H1 (cell line): ENCODE data around the gene ELOVL2. TPM values are rescaled to one million over a fixed set of nuclear protein-coding genes. Genes with fewer than 3 reads are reported as not detected.

ENCODE experiments used
- CTCF ChIA-PET: fragments of 300-600 bp; sonication (Branson Sonifier 250); formaldehyde crosslinking; loops from one replicate; lab custom pipeline; 2021; ENCODE audit not compliant: partially characterized antibody; lab: Charles Lee
- POLR2A ChIA-PET: fragments of 300-600 bp; sonication (Branson Sonifier 250); formaldehyde crosslinking; loops from one replicate; lab custom pipeline; 2021; ENCODE audit warnings: inconsistent platforms; ENCODE audit not compliant: partially characterized antibody; lab: Charles Lee
- DNase-seq, 2 experiments: peaks; one replicate each; pipeline versions ENCODE4 v3.0.0 to v3.0.0-alpha.2; 2010 to 2022; ENCODE audit warnings: low spot score in 2 of 2, low read depth in 1 of 2, mixed read lengths in 1 of 2
- FAIRE-seq: peaks from 2 replicates; lab custom pipeline; 2011; peaks lifted over from hg19 to GRCh38; lab: Jason Lieb, UNC
- H2AFZ ChIP-seq: 2 replicates; pipeline ENCODE4 v1.8.1; 2012; ENCODE audit warnings: low read length, inconsistent platforms
- H2AK5ac ChIP-seq: 2 replicates; pipeline ENCODE4 v1.6.1; 2013; ENCODE audit warnings: low read depth, low read length
- H2BK120ac ChIP-seq: replicated peaks from 2 replicates; pipeline ENCODE3; 2013; ENCODE audit warnings: low read depth, low read length, inconsistent platforms
- H2BK12ac ChIP-seq: 2 replicates; pipeline ENCODE4 v1.6.1; 2013; ENCODE audit warnings: low read depth, low read length
- H2BK15ac ChIP-seq: 2 replicates; pipeline ENCODE4 v1.6.1; 2013; ENCODE audit warnings: low read length
- H2BK20ac ChIP-seq: 2 replicates; pipeline ENCODE4 v1.6.1; 2013; ENCODE audit warnings: low read length
- H2BK5ac ChIP-seq: 2 replicates; pipeline ENCODE4 v1.6.1; 2013; ENCODE audit warnings: low read depth, low read length
- H3K14ac ChIP-seq: 2 replicates; pipeline ENCODE4 v1.6.1; 2013; ENCODE audit warnings: inconsistent platforms; ENCODE audit not compliant: insufficient read length
- H3K18ac ChIP-seq: 2 replicates; pipeline ENCODE4 v1.6.1; 2013; ENCODE audit warnings: low read length; ENCODE audit errors: extremely low read depth
- H3K23ac ChIP-seq: 2 replicates; pipeline ENCODE4 v1.6.1; 2013; ENCODE audit warnings: inconsistent platforms; ENCODE audit not compliant: insufficient read length
- H3K23me2 ChIP-seq: 2 replicates; pipeline ENCODE4 v1.6.1; 2013; ENCODE audit warnings: low read depth, low read length
- H3K27ac ChIP-seq: 2 replicates; pipeline ENCODE4 v1.6.1; 2011; ENCODE audit warnings: low read depth, low read length, inconsistent platforms
- H3K27me3 ChIP-seq, 4 experiments: replicated peaks in 1 of 4; 1 replicate in 1 of 4; 2 replicates in 3 of 4; pipeline versions ENCODE4 v1.6.1 to v1.8.1; 2011 to 2013; ENCODE audit warnings: low read length in 3 of 4, mild to moderate bottlenecking in 3 of 4, inconsistent platforms in 2 of 4, mixed read lengths in 2 of 4, moderate library complexity in 1 of 4; ENCODE audit not compliant: control insufficient read depth in 3 of 4, insufficient read depth in 3 of 4; ENCODE audit errors: extremely low read depth in 1 of 4
- H3K36me3 ChIP-seq, 4 experiments: 2 replicates each; pipeline versions ENCODE4 v1.6.1 to v1.8.1; 2011 to 2013; ENCODE audit warnings: mild to moderate bottlenecking in 4 of 4, low read length in 3 of 4, moderate library complexity in 2 of 4, control low read depth in 1 of 4, inconsistent platforms in 1 of 4; ENCODE audit not compliant: insufficient read depth in 4 of 4, control insufficient read depth in 2 of 4
- H3K4ac ChIP-seq: replicated peaks from 2 replicates; pipeline ENCODE3; 2013; ENCODE audit warnings: low read length, low read depth, mixed read lengths, inconsistent platforms; ENCODE audit not compliant: insufficient read length
- H3K4me1 ChIP-seq, 4 experiments: replicated peaks in 1 of 4; 1 replicate in 1 of 4; 2 replicates in 3 of 4; pipeline versions ENCODE4 v1.6.1 to v1.8.1; 2011 to 2013; ENCODE audit warnings: low read length in 3 of 4, inconsistent platforms in 2 of 4, mixed read lengths in 1 of 4; ENCODE audit not compliant: insufficient read depth in 4 of 4, control insufficient read depth in 3 of 4
- H3K4me2 ChIP-seq, 2 experiments: 2 replicates each; pipeline versions ENCODE4 v1.6.1 to v1.8.1; 2011 to 2013; ENCODE audit warnings: low read depth in 2 of 2, low read length in 2 of 2, control low read depth in 1 of 2, inconsistent platforms in 1 of 2, mild to moderate bottlenecking in 1 of 2; ENCODE audit not compliant: insufficient read depth in 1 of 2
- H3K4me3 ChIP-seq, 4 experiments: fragments of 200-600, 300-600 bp in 1 of 4; sonication (generic), shearing (Covaris generic), sonication (Bioruptor Twin) in 1 of 4; 2 replicates each; pipeline versions ENCODE4 v1.5.1 to v1.8.1; 2011 to 2016; ENCODE audit warnings: low read length in 4 of 4, low read depth in 3 of 4, control low read depth in 2 of 4, inconsistent platforms in 2 of 4, mild to moderate bottlenecking in 2 of 4, mixed read lengths in 1 of 4, moderate library complexity in 1 of 4; ENCODE audit not compliant: insufficient read depth in 2 of 4; ENCODE audit errors: extremely low read depth in 1 of 4
- H3K56ac ChIP-seq: replicated peaks from 2 replicates; pipeline ENCODE3; 2013; ENCODE audit warnings: low read depth, mild to moderate bottlenecking, mixed read lengths, low read length, inconsistent platforms; ENCODE audit not compliant: insufficient read length
- H3K79me1 ChIP-seq: 2 replicates; pipeline ENCODE4 v1.6.1; 2013; ENCODE audit warnings: low read depth, low read length, control low read depth
- H3K79me2 ChIP-seq, 2 experiments: 2 replicates each; pipeline versions ENCODE4 v1.6.1 to v1.8.1; 2012 to 2013; ENCODE audit warnings: low read length in 2 of 2, mild to moderate bottlenecking in 2 of 2, inconsistent platforms in 1 of 2; ENCODE audit not compliant: insufficient read depth in 2 of 2, control insufficient read depth in 1 of 2
- H3K9ac ChIP-seq, 4 experiments: replicated peaks in 1 of 4; 1 replicate in 1 of 4; 2 replicates in 3 of 4; pipeline versions ENCODE4 v1.6.1 to v1.8.1; 2011 to 2013; ENCODE audit warnings: low read depth in 3 of 4, low read length in 3 of 4, control low read depth in 2 of 4, mild to moderate bottlenecking in 2 of 4, moderate library complexity in 2 of 4, inconsistent platforms in 1 of 4; ENCODE audit errors: extremely low read depth in 1 of 4
- H3K9me3 ChIP-seq, 2 experiments: 2 replicates each; pipeline versions ENCODE4 v1.6.1 to v1.8.1; 2012 to 2013; ENCODE audit warnings: mild to moderate bottlenecking in 2 of 2, moderate library complexity in 2 of 2, control low read depth in 1 of 2, inconsistent platforms in 1 of 2, low read depth in 1 of 2, low read length in 1 of 2, mixed read lengths in 1 of 2; ENCODE audit not compliant: insufficient read depth in 2 of 2
- H4K20me1 ChIP-seq, 2 experiments: replicated peaks in 1 of 2; 2 replicates each; pipeline versions ENCODE3 to v1.8.1; 2011 to 2013; ENCODE audit warnings: inconsistent platforms in 2 of 2, low read length in 2 of 2, mild to moderate bottlenecking in 1 of 2; ENCODE audit not compliant: insufficient read depth in 2 of 2, control insufficient read depth in 1 of 2
- H4K5ac ChIP-seq: 2 replicates; pipeline ENCODE4 v1.6.1; 2013; ENCODE audit warnings: low read length, low read depth, mixed read lengths, inconsistent platforms; ENCODE audit not compliant: insufficient read length
- H4K8ac ChIP-seq: 2 replicates; pipeline ENCODE4 v1.8.0; 2013; ENCODE audit warnings: mild to moderate bottlenecking, moderate library complexity, low read length, inconsistent platforms; ENCODE audit not compliant: insufficient read depth; ENCODE audit errors: extremely low read depth
- H4K91ac ChIP-seq: replicated peaks from 2 replicates; pipeline ENCODE3; 2013; ENCODE audit warnings: low read length, mixed read lengths, inconsistent platforms; ENCODE audit not compliant: insufficient read length
- BCL11A ChIP-seq, 2 experiments: IDR thresholded peaks; one replicate each; pipeline ENCODE4 v1.6.1; 2011; ENCODE audit warnings: low read depth in 2 of 2, low read length in 2 of 2, mild to moderate bottlenecking in 2 of 2
- CBX8 ChIP-seq: fragments of 300-800, 300-1000 bp; sonication (generic); IDR thresholded peaks from 2 replicates; pipeline ENCODE4 v1.7.1; 2016; ENCODE audit warnings: low read depth, low read length, borderline replicate concordance
- EP300 ChIP-seq, 2 experiments: IDR thresholded peaks; 1 replicate in 1 of 2; 2 replicates in 1 of 2; pipeline ENCODE4 v1.6.1; 2011 to 2012; ENCODE audit warnings: low read depth in 2 of 2, low read length in 2 of 2, mild to moderate bottlenecking in 2 of 2, borderline replicate concordance in 1 of 2, inconsistent platforms in 1 of 2, moderate library complexity in 1 of 2
- FOSL1 ChIP-seq: IDR thresholded peaks from 2 replicates; pipeline ENCODE4 v1.6.1; 2011; ENCODE audit warnings: mild to moderate bottlenecking, low read depth, low read length, moderate library complexity; ENCODE audit not compliant: insufficient read depth
- JUND ChIP-seq: IDR thresholded peaks from 2 replicates; pipeline ENCODE4 v1.6.1; 2011; ENCODE audit warnings: mild to moderate bottlenecking, improper control_type of control experiment, low read length
- POLR2AphosphoS5 ChIP-seq: IDR thresholded peaks from 2 replicates; pipeline ENCODE4 v1.6.1; 2011; ENCODE audit warnings: low read depth, low read length
- TAF7 ChIP-seq: optimal IDR thresholded peaks from 2 replicates; pipeline ENCODE3; 2011; ENCODE audit warnings: low read depth, mild to moderate bottlenecking, inconsistent platforms, low read length, moderate library complexity, borderline replicate concordance
- TEAD4 ChIP-seq: IDR thresholded peaks from 2 replicates; pipeline ENCODE4 v1.6.1; 2012; ENCODE audit warnings: low read depth, low read length, inconsistent platforms, mixed read lengths
- WGBS, 2 experiments: shearing (Covaris generic) in 1 of 2; methylation state at CpG; one replicate each; pipeline versions ENCODE4 v1.1.6 to v1.1.7; 2013 to 2015; ENCODE audit warnings: low lambda C conversion rate in 2 of 2, mixed read lengths in 2 of 2, inconsistent platforms in 1 of 2, low coverage in 1 of 2, missing lambda C conversion rate in 1 of 2; ENCODE audit not compliant: insufficient replicate concordance in 2 of 2, insufficient coverage in 1 of 2, insufficient read length in 1 of 2; ENCODE audit errors: extremely low coverage in 1 of 2, missing lambda C conversion rate in 1 of 2; 5-methylcytosine and 5-hydroxymethylcytosine counted together
- polyA plus RNA-seq, 7 experiments: library from polyadenylated mRNA; depleted of rRNA in 3 of 7; stranded (reverse) in 5 of 7; unstranded in 2 of 7; fragments of >200 nt in 5 of 7; fragments of 200-250 nt in 2 of 7; gene quantifications; 1 replicate in 5 of 7; 2 replicates in 1 of 7; 4 replicates in 1 of 7; pipeline versions ENCODE4 v1.2.1 to v1.2.3, GENCODE V29; 2011 to 2013; ENCODE audit warnings: missing spikeins in 2 of 7, mixed read lengths in 2 of 7
- total RNA-seq: library from RNA; stranded (reverse); fragmentation: NEBNext Ultra II Directional; extraction: Animal tissue kit (Norgen Biotek cat#: 25700); gene quantifications from 2 replicates; pipeline ENCODE4 v1.2.1, GENCODE V29; 2021
- TF ChIP-seq, protein P1 (sequence below): IDR thresholded peaks from 2 replicates; pipeline ENCODE4 v1.6.1; 2012; ENCODE audit warnings: inconsistent platforms
- TF ChIP-seq, protein P2 (sequence below): IDR thresholded peaks from 2 replicates; pipeline ENCODE4 v1.6.1; 2011; ENCODE audit warnings: low read depth, mild to moderate bottlenecking, low read length; ENCODE audit not compliant: insufficient read depth
- TF ChIP-seq, protein P3 (sequence below): IDR thresholded peaks from 2 replicates; pipeline ENCODE4 v1.6.1; 2012; ENCODE audit warnings: low read length, inconsistent platforms

Gene ELOVL2
- total and polyA plus RNA-seq, 2 of the 8 experiments (the other 6 are each of a cell fraction or from before 2014, with no cell fraction given) = 0.42 to 0.89 TPM

DNA sequence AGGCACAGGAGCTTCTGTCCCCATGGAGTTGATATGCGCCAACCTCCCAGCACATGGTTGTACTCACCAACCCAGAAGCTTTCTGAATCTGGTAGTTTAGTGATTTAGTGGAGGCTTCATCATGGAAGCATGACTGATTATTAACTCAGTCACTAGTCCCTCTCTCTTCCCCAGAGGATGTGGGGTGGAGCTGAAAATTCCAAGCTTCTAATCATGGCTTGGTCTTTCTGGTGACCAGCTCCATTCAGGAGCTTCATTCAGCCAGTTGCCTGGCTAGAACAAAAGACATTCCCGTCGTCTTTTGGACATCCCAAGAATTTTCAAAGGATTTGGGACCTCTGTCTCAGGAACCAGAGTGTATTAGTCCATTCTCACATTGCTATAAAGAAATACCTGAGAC, 36.2 kb upstream of the ELOVL2 start:
- Histone ChIP-seq H3K23me2 (no peaks in the 10 kb centered on the region; the same call in 1 of the 2 replicates), H2BK120ac (no peak overlapping the region), H2BK20ac (no peak overlapping the region), H4K8ac (no peak overlapping the region), H3K23ac (no peak overlapping the region), H2BK12ac (no peak overlapping the region), H3K4me1 (peaks cover 0 to 9% (median 4%) of the 10 kb centered on the region in 4 experiments; a peak in 3 of 7 replicates), H2AFZ (no peak overlapping the region), H3K4me3 (no peak overlapping the region), H3K9ac (no peak overlapping the region), H2AK5ac (no peak overlapping the region), H3K56ac (no peak overlapping the region), H3K27ac (no peak overlapping the region), H3K79me2 (no peaks in the 10 kb centered on the region), H2BK15ac (no peak overlapping the region), H3K36me3 (no peaks in the 10 kb centered on the region), H3K14ac (no peak overlapping the region), H3K4me2 (no peak overlapping the region), H3K27me3 (no peaks in the 10 kb centered on the region), H3K18ac (no peak overlapping the region), H3K79me1 (no peaks in the 10 kb centered on the region), H3K9me3 (no peaks in the 10 kb centered on the region), H4K5ac (no peak overlapping the region), H2BK5ac (no peak overlapping the region), H4K20me1 (no peaks in the 10 kb centered on the region), H4K91ac (no peak overlapping the region), H3K4ac (no peak overlapping the region)
- CTCF ChIA-PET = interaction anchor here (0.8 to 1.8 kb wide), 11 partner anchors 9 to 416 kb away, joined by 3 to 6 read pairs (median 3); no protein-coding TSS in a partner anchor
- POLR2A ChIA-PET = no interaction called here
- 87% methylated on average over 3 of the region's 3 CpGs; no CpG with 5 or more reads in 1 of the 2 experiments for WGBS, 2 experiments
- DNase-seq (no peak), FAIRE-seq (no peak)
- TF ChIP-seq EP300 (IDR thresholded peaks at IDR 0.05; ENCODE audit: borderline replicate concordance in 1 of 2, low read depth in 2 of 2, low read length in 2 of 2) = no peak
- TF ChIP-seq, protein P1, sequence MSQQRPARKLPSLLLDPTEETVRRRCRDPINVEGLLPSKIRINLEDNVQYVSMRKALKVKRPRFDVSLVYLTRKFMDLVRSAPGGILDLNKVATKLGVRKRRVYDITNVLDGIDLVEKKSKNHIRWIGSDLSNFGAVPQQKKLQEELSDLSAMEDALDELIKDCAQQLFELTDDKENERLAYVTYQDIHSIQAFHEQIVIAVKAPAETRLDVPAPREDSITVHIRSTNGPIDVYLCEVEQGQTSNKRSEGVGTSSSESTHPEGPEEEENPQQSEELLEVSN = no peak
- TF ChIP-seq JUND = no peak
- TF ChIP-seq TEAD4 = no peak
- no peak for TF ChIP-seq TAF7
- TF ChIP-seq BCL11A (IDR thresholded peaks at IDR 0.05; ENCODE audit: low read depth in 2 of 2, low read length in 2 of 2) = no peak
- no peak for TF ChIP-seq FOSL1
- TF ChIP-seq CBX8 = no peak
- TF ChIP-seq, protein P2, sequence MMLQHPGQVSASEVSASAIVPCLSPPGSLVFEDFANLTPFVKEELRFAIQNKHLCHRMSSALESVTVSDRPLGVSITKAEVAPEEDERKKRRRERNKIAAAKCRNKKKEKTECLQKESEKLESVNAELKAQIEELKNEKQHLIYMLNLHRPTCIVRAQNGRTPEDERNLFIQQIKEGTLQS = no peak
- TF ChIP-seq, protein P3, sequence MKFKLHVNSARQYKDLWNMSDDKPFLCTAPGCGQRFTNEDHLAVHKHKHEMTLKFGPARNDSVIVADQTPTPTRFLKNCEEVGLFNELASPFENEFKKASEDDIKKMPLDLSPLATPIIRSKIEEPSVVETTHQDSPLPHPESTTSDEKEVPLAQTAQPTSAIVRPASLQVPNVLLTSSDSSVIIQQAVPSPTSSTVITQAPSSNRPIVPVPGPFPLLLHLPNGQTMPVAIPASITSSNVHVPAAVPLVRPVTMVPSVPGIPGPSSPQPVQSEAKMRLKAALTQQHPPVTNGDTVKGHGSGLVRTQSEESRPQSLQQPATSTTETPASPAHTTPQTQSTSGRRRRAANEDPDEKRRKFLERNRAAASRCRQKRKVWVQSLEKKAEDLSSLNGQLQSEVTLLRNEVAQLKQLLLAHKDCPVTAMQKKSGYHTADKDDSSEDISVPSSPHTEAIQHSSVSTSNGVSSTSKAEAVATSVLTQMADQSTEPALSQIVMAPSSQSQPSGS = no peak
- TF ChIP-seq POLR2AphosphoS5 = no peak
